Endodermal cell (in vitro differentiated cells): ENCODE data around the gene PAGR1. TPM values are rescaled to one million over a fixed set of nuclear protein-coding genes. Genes with fewer than 3 reads are reported as not detected.

Experiments used
- DNase-seq: peaks from one replicate; pipeline ENCODE4 v3.0.0-alpha.2; 2017
- H3K27ac ChIP-seq: 2 replicates; pipeline ENCODE4 v1.5.1; 2013; ENCODE audit warnings: mild to moderate bottlenecking, low read depth, low read length, moderate library complexity
- H3K27me3 ChIP-seq: 2 replicates; pipeline ENCODE4 v1.6.1; 2013; ENCODE audit warnings: mild to moderate bottlenecking, low read length, moderate library complexity; ENCODE audit not compliant: insufficient read depth, control insufficient read depth, poor library complexity, severe bottlenecking
- H3K36me3 ChIP-seq: 2 replicates; pipeline ENCODE4 v1.7.0; 2013; ENCODE audit warnings: mild to moderate bottlenecking, low read length, moderate library complexity; ENCODE audit not compliant: control insufficient read depth, insufficient read depth
- H3K4me1 ChIP-seq: one replicate; pipeline ENCODE4 v1.7.0; 2013; ENCODE audit warnings: low read length; ENCODE audit not compliant: control insufficient read depth, insufficient read depth
- H3K4me3 ChIP-seq: 2 replicates; pipeline ENCODE4 v1.5.1; 2013; ENCODE audit warnings: mild to moderate bottlenecking, low read length, moderate library complexity
- H3K9ac ChIP-seq: 2 replicates; pipeline ENCODE4 v1.6.1; 2013; ENCODE audit warnings: mild to moderate bottlenecking, low read length, moderate library complexity; ENCODE audit not compliant: poor library complexity, severe bottlenecking; ENCODE audit errors: extremely low read depth
- H3K9me3 ChIP-seq: 2 replicates; pipeline ENCODE4 v1.6.1; 2013; ENCODE audit warnings: mild to moderate bottlenecking, low read length, moderate library complexity; ENCODE audit not compliant: control insufficient read depth
- H3K27ac Mint-ChIP-seq: 2 replicates; pipeline ENCODE4 v1.8.0; 2020; ENCODE audit warnings: mixed read lengths
- H3K27me3 Mint-ChIP-seq: 2 replicates; pipeline ENCODE4 v1.8.0; 2021; ENCODE audit warnings: mild to moderate bottlenecking, mixed read lengths; ENCODE audit not compliant: insufficient read depth
- H3K36me3 Mint-ChIP-seq: 2 replicates; pipeline ENCODE4 v1.8.0; 2020; ENCODE audit warnings: low read depth, mixed read lengths
- H3K4me1 Mint-ChIP-seq: 2 replicates; pipeline ENCODE4 v1.8.0; 2020; ENCODE audit warnings: mixed read lengths
- H3K4me3 Mint-ChIP-seq: 2 replicates; pipeline ENCODE4 v1.8.0; 2020; ENCODE audit warnings: mild to moderate bottlenecking, moderate library complexity, mixed read lengths
- H3K9me3 Mint-ChIP-seq: 2 replicates; pipeline ENCODE4 v1.8.0; 2020; ENCODE audit warnings: mild to moderate bottlenecking, mixed read lengths
- WGBS, 2 experiments: methylation state at CpG; one replicate each; pipeline versions ENCODE4 v1.1.5 to v1.1.7; 2013; ENCODE audit warnings: missing lambda C conversion rate in 2 of 2, mixed read lengths in 1 of 2; ENCODE audit not compliant: insufficient coverage in 1 of 2, insufficient read length in 1 of 2; 5-methylcytosine and 5-hydroxymethylcytosine counted together
- total RNA-seq, 2 donors: library from RNA; stranded (reverse); fragmentation: NEBNext Ultra II Directional in 1 of 2; extraction: Animal tissue kit (Norgen Biotek cat#: 25700) in 1 of 2; gene quantifications; 2 replicates in 1 of 2; 3 replicates in 1 of 2; pipeline ENCODE4 v1.2.1, GENCODE V29; 2021
- TF ChIP-seq, protein P1 (sequence below): fragments of 200-600 bp; sonication (generic); conservative IDR thresholded peaks from 2 replicates; pipeline ENCODE4 v1.5.0; 2021; ENCODE audit warnings: antibody characterized with exemption, mild to moderate bottlenecking

Gene PAGR1
- total RNA-seq, 2 donors from 2014 or later: 43.0 to 65.7 TPM

- TF ChIP-seq, protein P1, sequence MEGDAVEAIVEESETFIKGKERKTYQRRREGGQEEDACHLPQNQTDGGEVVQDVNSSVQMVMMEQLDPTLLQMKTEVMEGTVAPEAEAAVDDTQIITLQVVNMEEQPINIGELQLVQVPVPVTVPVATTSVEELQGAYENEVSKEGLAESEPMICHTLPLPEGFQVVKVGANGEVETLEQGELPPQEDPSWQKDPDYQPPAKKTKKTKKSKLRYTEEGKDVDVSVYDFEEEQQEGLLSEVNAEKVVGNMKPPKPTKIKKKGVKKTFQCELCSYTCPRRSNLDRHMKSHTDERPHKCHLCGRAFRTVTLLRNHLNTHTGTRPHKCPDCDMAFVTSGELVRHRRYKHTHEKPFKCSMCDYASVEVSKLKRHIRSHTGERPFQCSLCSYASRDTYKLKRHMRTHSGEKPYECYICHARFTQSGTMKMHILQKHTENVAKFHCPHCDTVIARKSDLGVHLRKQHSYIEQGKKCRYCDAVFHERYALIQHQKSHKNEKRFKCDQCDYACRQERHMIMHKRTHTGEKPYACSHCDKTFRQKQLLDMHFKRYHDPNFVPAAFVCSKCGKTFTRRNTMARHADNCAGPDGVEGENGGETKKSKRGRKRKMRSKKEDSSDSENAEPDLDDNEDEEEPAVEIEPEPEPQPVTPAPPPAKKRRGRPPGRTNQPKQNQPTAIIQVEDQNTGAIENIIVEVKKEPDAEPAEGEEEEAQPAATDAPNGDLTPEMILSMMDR: no peak
- peaks cover 7% of the 10 kb centered on the region for H3K27me3 Mint-ChIP-seq
- H3K27me3 ChIP-seq: no peaks in the 10 kb centered on the region
- no peak for DNase-seq
- 82 to 95% methylated on average over 4 of the region's 4 CpGs for WGBS, 2 experiments
- H3K36me3 Mint-ChIP-seq: peaks cover 28% of the 10 kb centered on the region
- peak overlapping the region; percentile 37 for H3K4me3 Mint-ChIP-seq
- peak overlapping the region; percentile 17 for H3K4me3 ChIP-seq
- H3K27ac ChIP-seq: no peak overlapping the region
- H3K27ac Mint-ChIP-seq: peak overlapping the region; percentile 27
- no peak overlapping the region for H3K9ac ChIP-seq
- no peaks in the 10 kb centered on the region for H3K9me3 Mint-ChIP-seq
- no peaks in the 10 kb centered on the region for H3K9me3 ChIP-seq
- H3K4me1 ChIP-seq: peaks cover 5% of the 10 kb centered on the region
- peaks cover 38% of the 10 kb centered on the region for H3K4me1 Mint-ChIP-seq
- H3K36me3 ChIP-seq: peaks cover 30% of the 10 kb centered on the region
These were observed 2.1 kb downstream of the PAGR1 start for GRCh38 chr16:29818082-29818481.

DNA sequence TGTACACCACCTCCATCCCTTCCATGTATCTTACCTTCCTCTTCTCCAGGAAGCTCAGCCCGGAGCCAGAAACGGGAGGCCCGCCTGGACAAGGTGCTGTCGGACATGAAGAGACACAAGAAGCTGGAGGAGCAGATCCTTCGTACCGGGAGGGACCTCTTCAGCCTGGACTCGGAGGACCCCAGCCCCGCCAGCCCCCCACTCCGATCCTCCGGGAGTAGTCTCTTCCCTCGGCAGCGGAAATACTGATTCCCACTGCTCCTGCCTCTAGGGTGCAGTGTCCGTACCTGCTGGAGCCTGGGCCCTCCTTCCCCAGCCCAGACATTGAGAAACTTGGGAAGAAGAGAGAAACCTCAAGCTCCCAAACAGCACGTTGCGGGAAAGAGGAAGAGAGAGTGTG is 3.6 kb downstream of the PAGR1 start:
- peak overlapping the region; percentile 56 for H3K27ac Mint-ChIP-seq

DNA sequence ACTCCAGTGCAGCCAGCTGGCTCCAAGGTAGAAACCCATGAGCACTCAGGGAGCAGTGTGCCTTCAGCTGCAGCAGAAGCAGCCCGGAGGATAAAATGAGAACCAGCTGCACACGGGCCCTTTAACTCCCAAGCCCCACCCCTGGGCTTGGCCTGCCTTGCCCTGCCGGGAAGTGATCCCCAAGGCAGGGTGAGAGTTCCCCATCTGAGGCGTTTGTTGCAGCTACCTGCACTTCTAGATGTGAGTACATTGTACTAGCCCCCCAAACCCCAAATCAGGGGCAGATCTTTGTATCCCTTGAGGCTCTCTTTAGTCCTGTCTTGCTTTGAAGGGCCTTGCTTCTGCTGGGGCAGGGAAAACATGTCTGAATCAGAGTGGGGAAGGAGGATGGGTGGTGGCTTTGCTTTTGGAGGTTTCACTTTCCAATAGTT is 4.3 kb downstream of the PAGR1 start, which contains the start of gene MVP:
Gene MVP (plus strand): TSS at position 192 of the 431 bp plus-strand sequence. CDS start 10,088 bp downstream, outside the sequence.
- H3K9ac ChIP-seq: no peak within 1 kb of the TSS
- Mint-ChIP-seq H3K27me3 (no peaks in the 10 kb centered on the region), H3K4me1 (peaks cover 28% of the 10 kb centered on the region), H3K4me3 (no peak within 1 kb of the TSS), H3K9me3 (no peaks in the 10 kb centered on the region), H3K36me3 (peaks cover 28% of the 10 kb centered on the region), H3K27ac (peak within 1 kb of the TSS; percentile 56)
- H3K27ac ChIP-seq: no peak within 1 kb of the TSS
- H3K4me3 ChIP-seq: no peak within 1 kb of the TSS
- no peaks in the 10 kb centered on the region for H3K27me3 ChIP-seq
- H3K4me1 ChIP-seq: no peaks in the 10 kb centered on the region
- H3K36me3 ChIP-seq: peaks cover 30% of the 10 kb centered on the region
- no peak for DNase-seq
- TF ChIP-seq, protein P1: no peak
- WGBS, 2 experiments: 70 to 71% methylated on average over 2 to 4 of the region's 4 CpGs
- no peaks in the 10 kb centered on the region for H3K9me3 ChIP-seq

More for the DNA sequence above, 3.6 kb downstream of the PAGR1 start:
- Histone ChIP-seq H3K9me3 (no peaks in the 10 kb centered on the region), H3K4me3 (no peak overlapping the region), H3K27ac (no peak overlapping the region), H3K36me3 (peaks cover 30% of the 10 kb centered on the region), H3K9ac (no peak overlapping the region), H3K4me1 (peaks cover 2% of the 10 kb centered on the region), H3K27me3 (no peaks in the 10 kb centered on the region)
- H3K9me3 Mint-ChIP-seq: no peaks in the 10 kb centered on the region
- no peaks in the 10 kb centered on the region for H3K27me3 Mint-ChIP-seq
- H3K4me1 Mint-ChIP-seq: peaks cover 31% of the 10 kb centered on the region
- 90 to 92% methylated on average over 8 to 15 of the region's 15 CpGs for WGBS, 2 experiments
- no peak for DNase-seq
- TF ChIP-seq, protein P1: peak; percentile 62
- peaks cover 28% of the 10 kb centered on the region for H3K36me3 Mint-ChIP-seq
- H3K4me3 Mint-ChIP-seq: no peak overlapping the region
